Vagina (tissue), 2 donors: ENCODE measurements around the gene HSDL1.

ENCODE experiments used
- POLR2A ChIP-seq, 2 donors: fragments of 450-650 bp; IDR thresholded peaks; one replicate each; pipeline ENCODE4 v1.6.1; 2017; ENCODE audit warnings: antibody characterized with exemption in 2 of 2, mild to moderate bottlenecking in 2 of 2, moderate library complexity in 2 of 2
- POLR2AphosphoS5 ChIP-seq, 2 donors: sonication (generic); formaldehyde crosslinking; IDR thresholded peaks; one replicate each; pipeline ENCODE4 v1.9.0; 2017; ENCODE audit warnings: antibody characterized with exemption in 2 of 2, mild to moderate bottlenecking in 2 of 2, low read depth in 1 of 2; ENCODE audit not compliant: insufficient read depth in 1 of 2
- TF ChIP-seq, protein P1 (sequence below), 3 experiments: fragments of 450-650 bp in 2 of 3; fragments of 200-600 bp in 1 of 3; sonication (generic) in 1 of 3; IDR thresholded peaks; one replicate each; pipeline ENCODE4 v1.5.1; 2017 to 2019; ENCODE audit warnings: antibody characterized with exemption in 3 of 3, mild to moderate bottlenecking in 2 of 3, moderate library complexity in 2 of 3

DNA sequence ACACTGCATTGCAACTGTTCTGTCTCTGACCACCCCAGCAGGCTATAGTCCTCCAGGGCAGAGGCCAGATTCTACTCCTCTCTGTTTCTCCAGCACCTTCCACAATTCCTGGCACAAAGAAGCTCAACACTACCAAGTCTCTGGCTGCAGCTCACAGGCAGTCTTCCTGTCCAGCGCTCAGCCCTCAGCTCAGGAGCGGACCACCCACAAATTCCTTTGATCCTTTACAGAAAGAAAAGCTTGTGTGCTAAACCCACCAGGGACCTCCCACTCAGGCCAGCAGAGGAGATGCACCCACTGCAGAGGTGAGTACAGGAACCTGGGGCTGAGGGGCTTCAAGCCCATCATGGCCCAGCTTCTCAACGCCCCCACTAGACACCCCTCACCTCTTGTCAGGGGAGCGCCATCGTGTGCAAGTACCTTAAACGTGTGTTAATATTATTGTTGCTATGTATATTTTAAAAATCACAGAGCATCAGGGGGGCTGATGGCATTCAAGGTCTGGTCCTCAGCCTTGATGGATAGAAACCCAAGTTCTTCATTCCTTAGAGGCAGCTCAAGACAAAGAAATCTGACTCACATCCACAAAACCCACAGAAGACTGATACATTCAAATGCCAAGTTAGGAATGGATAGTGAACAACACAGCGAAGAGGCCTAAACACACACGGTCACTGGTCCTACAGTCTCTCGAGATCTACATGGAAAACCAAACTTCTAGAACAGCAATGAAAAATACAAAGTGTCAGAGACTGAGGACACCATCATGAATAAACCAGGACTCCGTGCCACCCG lies 8.4 kb downstream of the HSDL1 start:
- TF ChIP-seq, protein P1, sequence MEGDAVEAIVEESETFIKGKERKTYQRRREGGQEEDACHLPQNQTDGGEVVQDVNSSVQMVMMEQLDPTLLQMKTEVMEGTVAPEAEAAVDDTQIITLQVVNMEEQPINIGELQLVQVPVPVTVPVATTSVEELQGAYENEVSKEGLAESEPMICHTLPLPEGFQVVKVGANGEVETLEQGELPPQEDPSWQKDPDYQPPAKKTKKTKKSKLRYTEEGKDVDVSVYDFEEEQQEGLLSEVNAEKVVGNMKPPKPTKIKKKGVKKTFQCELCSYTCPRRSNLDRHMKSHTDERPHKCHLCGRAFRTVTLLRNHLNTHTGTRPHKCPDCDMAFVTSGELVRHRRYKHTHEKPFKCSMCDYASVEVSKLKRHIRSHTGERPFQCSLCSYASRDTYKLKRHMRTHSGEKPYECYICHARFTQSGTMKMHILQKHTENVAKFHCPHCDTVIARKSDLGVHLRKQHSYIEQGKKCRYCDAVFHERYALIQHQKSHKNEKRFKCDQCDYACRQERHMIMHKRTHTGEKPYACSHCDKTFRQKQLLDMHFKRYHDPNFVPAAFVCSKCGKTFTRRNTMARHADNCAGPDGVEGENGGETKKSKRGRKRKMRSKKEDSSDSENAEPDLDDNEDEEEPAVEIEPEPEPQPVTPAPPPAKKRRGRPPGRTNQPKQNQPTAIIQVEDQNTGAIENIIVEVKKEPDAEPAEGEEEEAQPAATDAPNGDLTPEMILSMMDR (IDR thresholded peaks at IDR 0.05), result no peak
- TF ChIP-seq POLR2A (IDR thresholded peaks at IDR 0.05) (no peak), POLR2AphosphoS5 (IDR thresholded peaks at IDR 0.05; ENCODE audit: insufficient read depth in 1 of 2, low read depth in 1 of 2) (no peak)
